Activated CD8-positive, alpha-beta memory T cell treated with anti-CD3 and anti-CD28 coated beads for 36 hours (primary cell): ENCODE data around the gene HTR3D. TPM values are rescaled to one million over a fixed set of nuclear protein-coding genes. Genes with fewer than 3 reads are reported as not detected.
"Not testable (repeated sequence)": the region's sequence is repeated elsewhere in the genome, so short reads cannot be mapped to it uniquely, and the experiment has no call there.

Source experiments
- CTCF ChIA-PET: fragments of 350-600 bp; sonication (Branson Sonifier 250); formaldehyde crosslinking; loops from one replicate; lab custom pipeline; 2021; ENCODE audit warnings: antibody characterized with exemption; lab: Charles Lee
- POLR2A ChIA-PET: fragments of 350-600 bp; sonication (Branson Sonifier 250); formaldehyde crosslinking; loops from one replicate; lab custom pipeline; 2021; ENCODE audit warnings: antibody characterized with exemption; lab: Charles Lee
- total RNA-seq, 2 experiments: library from RNA; stranded (reverse); gene quantifications; one replicate each; pipeline ENCODE4 v1.2.3, GENCODE V29; 2021

The HTR3D gene
- total RNA-seq, 2 experiments from 2014 or later = not detected

GRCh38 chr3:184011937-184012889 lies 19.3 kb upstream of the HTR3D start:
- CTCF ChIA-PET = no interaction called here
- POLR2A ChIA-PET = no interaction called here

- ChIA-PET CTCF (interaction anchor here (0.9 to 2.0 kb wide), 4 partner anchors 11 to 118 kb away, joined by 3 to 7 read pairs (median 4); no protein-coding TSS in a partner anchor), POLR2A (no interaction called here)
Measured at GRCh38 chr3:184015381-184016019, 16.0 kb upstream of the HTR3D start.

DNA sequence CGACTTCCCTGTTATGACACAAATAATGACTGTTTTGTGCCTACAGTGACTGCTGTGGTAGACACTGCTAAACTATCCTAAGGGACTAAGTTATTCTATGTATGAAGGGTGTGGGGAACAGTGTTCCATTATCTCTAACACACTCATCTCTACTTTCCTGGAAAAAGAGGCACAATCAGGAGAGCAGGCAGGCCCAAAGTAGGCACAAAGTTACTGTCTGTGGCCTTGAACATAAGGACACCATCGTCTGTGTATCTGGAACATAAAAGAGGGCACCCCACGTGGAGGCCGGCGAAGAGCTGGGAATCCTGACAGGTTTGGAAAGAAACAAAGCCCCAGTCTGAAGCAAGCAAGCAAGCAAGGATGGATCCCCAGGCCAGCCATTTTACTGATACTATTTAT lies 15.4 kb upstream of the HTR3D start:
- POLR2A ChIA-PET = no interaction called here
- CTCF ChIA-PET = interaction anchor here (1.1 to 2.0 kb wide), 3 partner anchors 10 to 119 kb away, joined by 4 to 7 read pairs (median 4); no protein-coding TSS in a partner anchor

- CTCF ChIA-PET = interaction anchor here (0.7 to 2.0 kb wide), 9 partner anchors 10 to 233 kb away, joined by 3 to 8 read pairs (median 4); partner anchors contain the start of genes EEF1AKMT4 and PARL
- POLR2A ChIA-PET = no interaction called here
Measured at GRCh38 chr3:184016811-184017671, 14.5 kb upstream of the HTR3D start.

DNA sequence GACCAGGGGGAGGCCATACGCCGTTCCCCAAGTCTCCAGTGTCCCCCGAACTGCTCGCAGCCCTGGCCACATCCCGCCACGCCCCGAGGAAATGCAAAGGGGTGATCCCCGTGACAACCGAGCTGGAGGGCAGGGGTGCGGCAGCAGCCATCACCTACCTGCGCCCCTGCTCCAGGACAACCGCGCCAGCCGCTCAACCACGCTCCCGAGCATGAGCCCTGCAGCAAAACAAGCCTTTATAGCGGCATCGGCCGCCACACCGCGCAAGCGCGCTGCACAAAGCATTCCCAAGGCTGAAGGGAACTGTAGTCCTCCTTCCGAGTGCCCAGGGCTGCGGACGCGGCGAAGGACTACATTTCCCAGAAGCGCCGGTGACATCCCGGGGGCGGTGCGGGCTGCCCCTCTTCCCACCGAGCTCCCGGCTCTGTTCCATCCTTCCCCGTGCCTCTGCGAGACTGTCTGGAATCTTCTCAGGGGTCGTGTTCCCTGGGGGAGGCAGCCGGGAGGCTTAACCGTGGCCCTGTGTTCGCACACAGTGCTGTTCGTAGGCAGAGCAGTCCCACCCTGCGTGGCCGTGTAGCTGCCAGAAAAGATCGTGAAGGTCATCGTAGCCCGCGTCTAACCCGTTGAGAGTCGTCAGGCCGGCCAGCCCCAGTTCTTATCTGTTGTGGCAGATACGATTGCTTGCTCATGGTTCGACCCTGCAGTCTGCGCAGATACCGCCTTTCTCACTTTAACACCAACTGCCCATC lies 13.7 kb upstream of the HTR3D start, which contains the start of gene ABCC5:
Gene ABCC5, minus strand, starts transcription at position 213 of the 752 bp plus-strand sequence. CDS start 3,492 bp downstream, outside the sequence.
- CTCF ChIA-PET = interaction anchor here (0.6 to 1.5 kb wide), 9 partner anchors 14 to 232 kb away, joined by 3 to 8 read pairs (median 3); partner anchors contain the start of genes EEF1AKMT4 and PARL
- POLR2A ChIA-PET = no interaction called here

- POLR2A ChIA-PET = no interaction called here
- CTCF ChIA-PET = interaction anchor here (0.8 to 1.5 kb wide), 4 partner anchors 122 to 231 kb away, joined by 3 to 8 read pairs (median 4); partner anchors contain the start of genes EEF1AKMT4 and PARL
Measured at GRCh38 chr3:184018424-184018973, 13.0 kb upstream of the HTR3D start.

- ChIA-PET POLR2A (no interaction called here), CTCF (interaction anchor here (0.6 kb wide), 1 partner anchor 127 kb away, joined by 4 read pairs; no protein-coding TSS in a partner anchor)
Measured at GRCh38 chr3:184022323-184022722, 9.2 kb upstream of the HTR3D start.

DNA sequence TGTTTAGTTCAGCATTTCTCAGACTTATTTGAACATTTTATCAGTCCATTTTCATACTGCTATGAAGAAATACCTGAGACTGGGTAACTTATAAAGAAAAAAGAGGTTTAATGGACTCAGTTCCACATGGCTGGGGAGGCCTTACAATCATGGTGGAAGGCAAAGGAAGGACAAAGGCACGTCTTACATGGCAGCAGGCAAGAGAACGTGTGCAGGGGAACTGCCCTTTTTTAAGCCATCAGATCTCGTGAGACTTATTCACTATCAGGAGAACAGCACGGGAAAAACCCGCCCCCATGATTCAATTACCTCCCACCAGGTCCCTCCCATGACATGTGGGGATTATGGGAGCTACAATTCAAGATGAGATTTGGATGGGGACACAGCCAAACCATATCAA lies 6.3 kb upstream of the HTR3D start:
- CTCF ChIA-PET, POLR2A ChIA-PET: not testable (repeated sequence)

DNA sequence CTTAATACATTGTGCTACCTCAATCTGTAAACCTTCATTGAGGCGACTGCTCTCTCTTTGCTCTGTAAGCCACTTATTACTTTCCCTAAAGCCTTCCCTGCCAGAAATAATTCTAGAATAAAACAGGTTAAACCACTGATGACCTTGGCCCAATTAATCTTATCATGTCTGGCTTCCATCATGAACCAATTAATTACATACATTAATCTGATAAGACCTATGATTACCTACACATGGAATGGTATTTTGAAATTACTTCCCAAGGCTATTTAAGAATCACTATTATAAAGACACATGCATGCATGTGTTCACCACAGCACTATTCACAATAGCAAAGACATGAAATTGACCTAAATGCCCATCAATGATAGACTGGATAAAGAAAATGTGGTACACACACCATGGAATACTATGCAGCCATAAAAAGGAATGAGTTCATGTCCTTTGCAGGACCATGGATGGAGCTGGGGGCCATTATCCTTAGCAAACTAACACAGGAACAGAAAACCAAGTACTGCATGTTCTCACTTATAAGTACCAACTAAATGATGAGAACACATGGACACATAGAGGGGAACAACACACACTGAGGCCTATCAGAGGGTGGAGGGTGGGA lies 3.2 kb upstream of the HTR3D start:
- CTCF ChIA-PET = interaction anchor here (0.7 kb wide), 1 partner anchor 177 kb away, joined by 4 read pairs; no protein-coding TSS in a partner anchor
- POLR2A ChIA-PET = not testable (repeated sequence)

- CTCF ChIA-PET = no interaction called here
- POLR2A ChIA-PET = no interaction called here
Measured at GRCh38 chr3:184029443-184029842, 2.1 kb upstream of the HTR3D start.

- CTCF ChIA-PET = interaction anchor here (0.7 kb wide), 1 partner anchor 11 kb away, joined by 3 read pairs; no protein-coding TSS in a partner anchor
Measured at GRCh38 chr3:184030536-184030935, 1.0 kb upstream of the HTR3D start.

GRCh38 chr3:184037816-184038215 lies 6.3 kb downstream of the HTR3D start:
- CTCF ChIA-PET = no interaction called here
- POLR2A ChIA-PET = no interaction called here

More at GRCh38 chr3:184030536-184030935, 1.0 kb upstream of the HTR3D start:
- POLR2A ChIA-PET = no interaction called here

DNA sequence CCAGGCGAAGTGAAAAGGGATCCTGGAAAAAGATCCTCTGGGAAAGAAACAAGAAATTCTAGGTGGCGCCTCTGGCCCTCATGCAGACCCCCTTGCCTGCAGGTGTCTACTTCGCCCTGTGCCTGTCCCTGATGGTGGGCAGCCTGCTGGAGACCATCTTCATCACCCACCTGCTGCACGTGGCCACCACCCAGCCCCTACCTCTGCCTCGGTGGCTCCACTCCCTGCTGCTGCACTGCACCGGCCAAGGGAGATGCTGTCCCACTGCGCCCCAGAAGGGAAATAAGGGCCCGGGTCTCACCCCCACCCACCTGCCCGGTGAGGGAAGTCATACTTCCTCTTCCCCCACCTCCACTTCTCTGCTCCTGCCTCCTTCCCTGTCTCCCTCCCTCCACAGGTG lies 6.8 kb downstream of the HTR3D start:
- CTCF ChIA-PET, POLR2A ChIA-PET: not testable (repeated sequence)

GRCh38 chr3:184039414-184039813 lies 7.9 kb downstream of the HTR3D start:
- CTCF ChIA-PET = no interaction called here
- POLR2A ChIA-PET = no interaction called here

GRCh38 chr3:184040010-184040409 lies 8.5 kb downstream of the HTR3D start:
- ChIA-PET CTCF (no interaction called here), POLR2A (no interaction called here)

GRCh38 chr3:184042617-184043016 lies 11.1 kb downstream of the HTR3D start:
- ChIA-PET CTCF (interaction anchor here (0.7 kb wide), 1 partner anchor 143 kb away, joined by 5 read pairs; no protein-coding TSS in a partner anchor), POLR2A (no interaction called here)

DNA sequence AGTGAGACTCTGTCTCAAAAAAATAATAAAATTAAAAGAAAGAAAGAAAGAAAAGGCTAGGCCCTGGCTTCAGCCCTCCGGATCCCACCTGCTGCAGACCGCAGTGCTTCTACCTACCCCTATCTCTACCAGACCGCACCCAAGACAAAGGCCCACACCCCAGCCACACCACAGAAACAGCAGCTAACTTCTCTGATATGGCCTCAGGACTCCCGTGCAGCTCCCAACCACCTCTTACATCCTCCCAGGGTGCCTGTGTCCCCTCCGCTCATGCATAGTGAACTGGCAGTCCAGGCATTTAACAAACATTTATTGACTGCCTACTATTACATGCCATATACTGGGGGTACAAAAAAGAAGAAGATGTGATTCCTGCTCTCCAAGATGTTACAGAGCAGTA lies 14.5 kb downstream of the HTR3D start:
- CTCF ChIA-PET = no interaction called here

More for the DNA sequence above, 14.5 kb downstream of the HTR3D start:
- POLR2A ChIA-PET = no interaction called here
